WTC11 (cell line): ENCODE data around the gene KLHDC4. TPM values are rescaled to one million over a fixed set of nuclear protein-coding genes. Genes with fewer than 3 reads are reported as not detected.

ENCODE experiments used
- ATAC-seq: fragments of 200-7000 bp; cut with Tn5 transposase; 2 replicates; pipeline ENCODE4 v1.10.0; 2021; ENCODE audit warnings: mild to moderate bottlenecking, moderate library complexity
- CTCF ChIA-PET: fragments of 300-600 bp; sonication (Branson Sonifier 250); formaldehyde crosslinking; loops from one replicate; lab custom pipeline; 2021; ENCODE audit warnings: antibody characterized with exemption; lab: Charles Lee
- POLR2A ChIA-PET: fragments of 350-600 bp; sonication (Branson Sonifier 250); formaldehyde crosslinking; loops from one replicate; lab custom pipeline; 2021; ENCODE audit warnings: antibody characterized with exemption; lab: Charles Lee
- DNase-seq: peaks from one replicate; pipeline ENCODE4 v3.0.0; 2021; ENCODE audit warnings: low spot score
- H3K27ac Mint-ChIP-seq: 2 replicates; pipeline ENCODE4 v1.8.0; 2021; ENCODE audit warnings: mixed read lengths
- H3K27me3 Mint-ChIP-seq: 2 replicates; pipeline ENCODE4 v1.8.0; 2021; ENCODE audit warnings: low read depth, mild to moderate bottlenecking, moderate library complexity, mixed read lengths
- H3K36me3 Mint-ChIP-seq: 2 replicates; pipeline ENCODE4 v1.8.0; 2021; ENCODE audit warnings: mixed read lengths
- H3K4me1 Mint-ChIP-seq: 2 replicates; pipeline ENCODE4 v1.8.0; 2022; ENCODE audit warnings: mixed read lengths
- H3K4me3 Mint-ChIP-seq: 2 replicates; pipeline ENCODE4 v1.8.0; 2021; ENCODE audit warnings: mild to moderate bottlenecking, moderate library complexity, mixed read lengths
- H3K9me3 Mint-ChIP-seq: 2 replicates; pipeline ENCODE4 v1.8.0; 2021; ENCODE audit warnings: mixed read lengths
- ARID4B ChIP-seq: sonication (generic); formaldehyde crosslinking; IDR thresholded peaks from 2 replicates; pipeline ENCODE4 v1.8.0; 2023; ENCODE audit warnings: missing genetic modification reagents, mild to moderate bottlenecking, borderline replicate concordance
- FOXJ3 ChIP-seq: sonication (generic); formaldehyde crosslinking; IDR thresholded peaks from 2 replicates; pipeline ENCODE4 v1.9.0; 2021; ENCODE audit warnings: missing genetic modification reagents, mild to moderate bottlenecking, borderline replicate concordance
- GABPB1 ChIP-seq: sonication (generic); formaldehyde crosslinking; IDR thresholded peaks from 2 replicates; pipeline ENCODE4 v1.8.1; 2023; ENCODE audit warnings: mild to moderate bottlenecking, missing genetic modification reagents
- HMGXB4 ChIP-seq: sonication (generic); formaldehyde crosslinking; IDR thresholded peaks from 2 replicates; pipeline ENCODE4 v1.8.1; 2023; ENCODE audit warnings: mild to moderate bottlenecking, moderate library complexity, missing genetic modification reagents
- IRF1 ChIP-seq: sonication (generic); formaldehyde crosslinking; IDR thresholded peaks from 2 replicates; pipeline ENCODE4 v1.8.0; 2023; ENCODE audit warnings: missing genetic modification reagents
- NFE2L1 ChIP-seq: sonication (generic); formaldehyde crosslinking; IDR thresholded peaks from 2 replicates; pipeline ENCODE4 v1.8.1; 2023; ENCODE audit warnings: missing genetic modification reagents
- NR3C1 ChIP-seq: sonication (generic); formaldehyde crosslinking; conservative IDR thresholded peaks from 2 replicates; pipeline ENCODE4 v1.8.1; 2023; ENCODE audit warnings: low read depth, mild to moderate bottlenecking, missing genetic modification reagents
- PREB ChIP-seq: sonication (generic); formaldehyde crosslinking; IDR thresholded peaks from 2 replicates; pipeline ENCODE4 v1.8.1; 2022; ENCODE audit warnings: mild to moderate bottlenecking, missing genetic modification reagents, moderate library complexity, borderline replicate concordance
- RELA ChIP-seq: sonication (generic); formaldehyde crosslinking; IDR thresholded peaks from 2 replicates; pipeline ENCODE4 v1.8.1; 2022; ENCODE audit warnings: missing genetic modification reagents, mild to moderate bottlenecking, borderline replicate concordance
- TEAD1 ChIP-seq: sonication (generic); formaldehyde crosslinking; IDR thresholded peaks from 2 replicates; pipeline ENCODE4 v1.8.0; 2022; ENCODE audit warnings: mild to moderate bottlenecking, missing genetic modification reagents
- ZBTB43 ChIP-seq: sonication (generic); formaldehyde crosslinking; IDR thresholded peaks from 2 replicates; pipeline ENCODE4 v1.8.1; 2023; ENCODE audit warnings: mild to moderate bottlenecking, missing genetic modification reagents
- ZNF232 ChIP-seq: sonication (generic); formaldehyde crosslinking; IDR thresholded peaks from 2 replicates; pipeline ENCODE4 v1.8.0; 2022; ENCODE audit warnings: mild to moderate bottlenecking, missing genetic modification reagents
- ZNF416 ChIP-seq: fragments of 250-450 bp; sonication (Bioruptor Pico); IDR thresholded peaks from 2 replicates; pipeline ENCODE4 v1.9.0; 2021; ENCODE audit warnings: mild to moderate bottlenecking, inconsistent platforms
- ZNF423 ChIP-seq: fragments of 250-450 bp; sonication (Bioruptor Pico); IDR thresholded peaks from 2 replicates; pipeline ENCODE4 v2.1.2; 2022; ENCODE audit warnings: mild to moderate bottlenecking, moderate library complexity
- total RNA-seq: library from RNA; stranded (reverse); gene quantifications from 3 replicates; pipeline ENCODE4 v1.2.3, GENCODE V29; 2021

The KLHDC4 gene
- total RNA-seq, 1 experiment from 2014 or later: 63.6 TPM

GRCh38 chr16:87671715-87672270 lies 94.0 kb downstream of the KLHDC4 start (continued):
- TF ChIP-seq PREB (CRISPR knock-in tag) (no peak), TEAD1 (CRISPR knock-in tag) (no peak), RELA (no peak)

GRCh38 chr16:87671221-87671620 lies 94.6 kb downstream of the KLHDC4 start:
- no peak overlapping the region for H3K27ac Mint-ChIP-seq

More at GRCh38 chr16:87671221-87671620, 94.6 kb downstream of the KLHDC4 start:
- no peak for TF ChIP-seq ZNF232 (CRISPR knock-in tag)
- no peak for TF ChIP-seq NR3C1 (CRISPR knock-in tag)
- TF ChIP-seq NFE2L1 (CRISPR knock-in tag): no peak
- TF ChIP-seq ARID4B (CRISPR knock-in tag): no peak
- no peak for TF ChIP-seq FOXJ3
- TF ChIP-seq HMGXB4 (CRISPR knock-in tag): no peak
- no peak for TF ChIP-seq GABPB1 (CRISPR knock-in tag)
- no peak for TF ChIP-seq ZNF423 (CRISPR knock-in tag)
- no peak for TF ChIP-seq ZBTB43 (CRISPR knock-in tag)
- no peak for TF ChIP-seq IRF1 (CRISPR knock-in tag)
- no peak for TF ChIP-seq TEAD1 (CRISPR knock-in tag)
- TF ChIP-seq ZNF416: no peak
- no peaks in the 10 kb centered on the region for H3K9me3 Mint-ChIP-seq
- peaks cover 6% of the 10 kb centered on the region for H3K4me1 Mint-ChIP-seq
- H3K36me3 Mint-ChIP-seq: no peaks in the 10 kb centered on the region
- ChIA-PET CTCF (no interaction called here), POLR2A (no interaction called here)
- H3K27me3 Mint-ChIP-seq: no peaks in the 10 kb centered on the region
- no peak for ATAC-seq
- no peak for DNase-seq
- H3K4me3 Mint-ChIP-seq: no peak overlapping the region
